ENCODE data around the gene SLC4A5.

GRCh38 chr2:74205113-74205512 lies 138.1 kb downstream of the SLC4A5 start:
- TF ChIP-seq SP1 (IDR thresholded peaks at IDR 0.05) = no peak
- TF ChIP-seq TARDBP (IDR thresholded peaks at IDR 0.05) = no peak
- no peak for TF ChIP-seq PKNOX1 (IDR thresholded peaks at IDR 0.05)
- TF ChIP-seq CTBP1 (IDR thresholded peaks at IDR 0.05; ENCODE audit: borderline replicate concordance) = no peak
- no peak for TF ChIP-seq HDGF (IDR thresholded peaks at IDR 0.05; ENCODE audit: borderline replicate concordance)
- no peak for TF ChIP-seq NFRKB (IDR thresholded peaks at IDR 0.05)
- TF ChIP-seq FOXM1 (IDR thresholded peaks at IDR 0.05; ENCODE audit: borderline replicate concordance) = no peak
- TF ChIP-seq FOXA1 (IDR thresholded peaks at IDR 0.05) = no peak
- TF ChIP-seq L3MBTL2 (conservative IDR thresholded peaks at IDR 0.05) = no peak
- no peak for TF ChIP-seq BHLHE40 (IDR thresholded peaks at IDR 0.05; ENCODE audit: borderline replicate concordance)
- no peak for TF ChIP-seq SUZ12 (IDR thresholded peaks at IDR 0.05)
